ENCODE data around the gene ADCY2.

DNA sequence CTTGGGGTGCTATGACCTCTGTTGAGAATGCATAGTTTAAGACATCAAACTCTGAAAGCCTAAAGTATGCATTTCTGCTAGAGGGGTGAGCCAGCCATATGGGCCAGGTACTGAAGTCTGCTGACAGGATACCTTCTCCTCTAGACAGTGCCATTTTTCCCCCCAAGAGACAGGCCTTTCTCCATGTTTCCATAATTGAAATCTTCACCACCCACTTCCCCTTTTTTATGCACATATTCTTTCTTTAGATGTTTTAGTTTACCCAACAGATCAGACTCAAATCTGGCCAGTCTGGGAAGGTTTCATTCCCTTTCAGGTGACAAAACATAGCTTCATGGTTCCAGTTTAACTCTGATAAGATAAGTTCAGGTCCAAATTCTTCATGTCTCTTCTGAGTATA lies 212.8 kb downstream of the ADCY2 start:
- TF ChIP-seq, protein P1, sequence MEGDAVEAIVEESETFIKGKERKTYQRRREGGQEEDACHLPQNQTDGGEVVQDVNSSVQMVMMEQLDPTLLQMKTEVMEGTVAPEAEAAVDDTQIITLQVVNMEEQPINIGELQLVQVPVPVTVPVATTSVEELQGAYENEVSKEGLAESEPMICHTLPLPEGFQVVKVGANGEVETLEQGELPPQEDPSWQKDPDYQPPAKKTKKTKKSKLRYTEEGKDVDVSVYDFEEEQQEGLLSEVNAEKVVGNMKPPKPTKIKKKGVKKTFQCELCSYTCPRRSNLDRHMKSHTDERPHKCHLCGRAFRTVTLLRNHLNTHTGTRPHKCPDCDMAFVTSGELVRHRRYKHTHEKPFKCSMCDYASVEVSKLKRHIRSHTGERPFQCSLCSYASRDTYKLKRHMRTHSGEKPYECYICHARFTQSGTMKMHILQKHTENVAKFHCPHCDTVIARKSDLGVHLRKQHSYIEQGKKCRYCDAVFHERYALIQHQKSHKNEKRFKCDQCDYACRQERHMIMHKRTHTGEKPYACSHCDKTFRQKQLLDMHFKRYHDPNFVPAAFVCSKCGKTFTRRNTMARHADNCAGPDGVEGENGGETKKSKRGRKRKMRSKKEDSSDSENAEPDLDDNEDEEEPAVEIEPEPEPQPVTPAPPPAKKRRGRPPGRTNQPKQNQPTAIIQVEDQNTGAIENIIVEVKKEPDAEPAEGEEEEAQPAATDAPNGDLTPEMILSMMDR (IDR thresholded peaks at IDR 0.05), result no peak
- no peak for TF ChIP-seq POLR2A (IDR thresholded peaks at IDR 0.05)

All from right lobe of liver (tissue), 4 donors.